AG10803 (cell line): Measurements from ENCODE around the gene OSBPL3.

Experiments used
- DNase-seq: peaks from one replicate; pipeline ENCODE4 v3.0.0; 2010; ENCODE audit warnings: low read depth
- H3K4me3 ChIP-seq: 2 replicates; pipeline ENCODE4 v1.5.1; 2011; ENCODE audit warnings: mild to moderate bottlenecking, low read length, control low read depth
- TF ChIP-seq, protein P1 (sequence below): conservative IDR thresholded peaks from 2 replicates; pipeline ENCODE4 v1.5.1; 2011; ENCODE audit warnings: mild to moderate bottlenecking, low read length, control low read depth, inconsistent platforms

Gene OSBPL3

GRCh38 chr7:24842449-24843241 is 137.3 kb downstream of the OSBPL3 start:
- DNase-seq, result no peak
- no peak overlapping the region for H3K4me3 ChIP-seq

GRCh38 chr7:24842029-24842428 is 137.9 kb downstream of the OSBPL3 start:
- no peak overlapping the region for H3K4me3 ChIP-seq
- no peak for DNase-seq
- TF ChIP-seq, protein P1, sequence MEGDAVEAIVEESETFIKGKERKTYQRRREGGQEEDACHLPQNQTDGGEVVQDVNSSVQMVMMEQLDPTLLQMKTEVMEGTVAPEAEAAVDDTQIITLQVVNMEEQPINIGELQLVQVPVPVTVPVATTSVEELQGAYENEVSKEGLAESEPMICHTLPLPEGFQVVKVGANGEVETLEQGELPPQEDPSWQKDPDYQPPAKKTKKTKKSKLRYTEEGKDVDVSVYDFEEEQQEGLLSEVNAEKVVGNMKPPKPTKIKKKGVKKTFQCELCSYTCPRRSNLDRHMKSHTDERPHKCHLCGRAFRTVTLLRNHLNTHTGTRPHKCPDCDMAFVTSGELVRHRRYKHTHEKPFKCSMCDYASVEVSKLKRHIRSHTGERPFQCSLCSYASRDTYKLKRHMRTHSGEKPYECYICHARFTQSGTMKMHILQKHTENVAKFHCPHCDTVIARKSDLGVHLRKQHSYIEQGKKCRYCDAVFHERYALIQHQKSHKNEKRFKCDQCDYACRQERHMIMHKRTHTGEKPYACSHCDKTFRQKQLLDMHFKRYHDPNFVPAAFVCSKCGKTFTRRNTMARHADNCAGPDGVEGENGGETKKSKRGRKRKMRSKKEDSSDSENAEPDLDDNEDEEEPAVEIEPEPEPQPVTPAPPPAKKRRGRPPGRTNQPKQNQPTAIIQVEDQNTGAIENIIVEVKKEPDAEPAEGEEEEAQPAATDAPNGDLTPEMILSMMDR, result no peak

More at GRCh38 chr7:24842449-24843241, 137.3 kb downstream of the OSBPL3 start:
- TF ChIP-seq, protein P1, result no peak

GRCh38 chr7:24840563-24840962 is 139.4 kb downstream of the OSBPL3 start:
- TF ChIP-seq, protein P1, result no peak
- DNase-seq, result no peak
- H3K4me3 ChIP-seq, result no peak overlapping the region

DNA sequence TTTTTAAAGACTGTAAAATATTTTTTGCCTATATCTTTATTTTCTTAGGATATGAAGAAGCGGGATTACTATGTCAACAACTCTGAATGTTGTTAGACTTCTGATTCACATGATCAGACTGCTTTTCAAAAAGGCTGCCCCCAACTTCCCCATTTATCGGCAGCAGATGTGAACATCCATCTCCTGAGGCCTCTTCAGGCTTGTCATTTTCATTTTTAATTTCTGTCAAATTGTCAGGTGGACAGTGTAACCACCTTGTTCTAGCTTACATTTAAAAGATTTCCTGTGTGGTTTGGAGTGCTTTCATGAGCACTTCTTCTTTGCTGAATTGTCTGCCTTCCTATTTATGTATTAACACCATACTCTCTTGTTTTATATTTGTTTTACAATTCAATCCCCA is 143.9 kb downstream of the OSBPL3 start:
- TF ChIP-seq, protein P1, result no peak

GRCh38 chr7:24835643-24836042 is 144.3 kb downstream of the OSBPL3 start:
- DNase-seq, result no peak
- TF ChIP-seq, protein P1, result no peak
- no peak overlapping the region for H3K4me3 ChIP-seq

More for the DNA sequence above, 143.9 kb downstream of the OSBPL3 start:
- no peak overlapping the region for H3K4me3 ChIP-seq
- no peak for DNase-seq

- no peak for DNase-seq
Observed at GRCh38 chr7:24834128-24834798, 145.7 kb downstream of the OSBPL3 start.

More at GRCh38 chr7:24834128-24834798, 145.7 kb downstream of the OSBPL3 start:
- TF ChIP-seq, protein P1, result no peak
- H3K4me3 ChIP-seq, result no peak overlapping the region
